K562 (cell line): ENCODE data around the gene NLGN2. TPM values are rescaled to one million over a fixed set of nuclear protein-coding genes. Genes with fewer than 3 reads are reported as not detected.

Experiments
- ATAC-seq: fragments of 200-7000 bp; cut with Tn5 transposase; 3 replicates; pipeline ENCODE4 v1.9.1; 2020; ENCODE audit warnings: moderate library complexity
- BruUV-seq: library from RNA; stranded (reverse); fragments of 400-500 nt; replicated peaks from 2 replicates; lab custom pipeline; 2021; lab: Mats Ljungman, UMichigan
- CTCF ChIA-PET: fragments of 300-600 bp; formaldehyde crosslinking; extraction: SDS; loops from one replicate; lab custom pipeline; 2021; ENCODE audit warnings: low intra/inter-chr PET ratio; lab: Yijun Ruan, JAX
- POLR2A ChIA-PET: fragments of 300-600, 350-650 bp; sonication (Branson Sonifier 250); formaldehyde crosslinking; extraction: SDS; loops from one replicate; lab custom pipeline; 2021; ENCODE audit warnings: antibody characterized with exemption, inconsistent platforms; lab: Yijun Ruan, JAX
- DNase-seq, 4 experiments: peaks; one replicate each; pipeline versions ENCODE4 v3.0.0 to v3.0.0-alpha.2; 2011 to 2018; ENCODE audit warnings: low spot score in 3 of 4, mixed read lengths in 3 of 4; ENCODE audit errors: extremely low read depth in 1 of 4
- FAIRE-seq: peaks from 2 replicates; lab custom pipeline; 2011; peaks lifted over from hg19 to GRCh38; lab: Jason Lieb, UNC
- H2AFZ ChIP-seq: 2 replicates; pipeline ENCODE4 v1.6.0; 2011; ENCODE audit warnings: low read depth, low read length, control low read depth, inconsistent platforms
- H3K27ac ChIP-seq: fragments of 200-600 bp; 3 replicates; pipeline ENCODE4 v1.8.0; 2011; ENCODE audit warnings: low read depth, mild to moderate bottlenecking, control low read depth, inconsistent platforms, low read length, moderate library complexity, mixed read lengths; ENCODE audit errors: extremely low read depth
- H3K27me3 ChIP-seq, 2 experiments: fragments of 300-600 bp in 1 of 2; 2 replicates in 1 of 2; 3 replicates in 1 of 2; pipeline versions ENCODE4 v1.6.0 to v1.8.0; 2011; ENCODE audit warnings: inconsistent platforms in 2 of 2, low read length in 2 of 2, mild to moderate bottlenecking in 1 of 2, mixed read lengths in 1 of 2, moderate library complexity in 1 of 2; ENCODE audit not compliant: control insufficient read depth in 2 of 2, insufficient read depth in 2 of 2
- H3K36me3 ChIP-seq: fragments of 300-600 bp; 3 replicates; pipeline ENCODE4 v1.8.0; 2011; ENCODE audit warnings: mild to moderate bottlenecking, low read length, inconsistent platforms; ENCODE audit not compliant: control insufficient read depth, insufficient read depth
- H3K4me1 ChIP-seq, 2 experiments: fragments of 200-600 bp in 1 of 2; replicated peaks in 1 of 2; 2 replicates in 1 of 2; 3 replicates in 1 of 2; pipeline versions ENCODE4 v1.5.1 to v1.8.0; 2011; ENCODE audit warnings: inconsistent platforms in 2 of 2, low read length in 2 of 2, mild to moderate bottlenecking in 1 of 2, mixed read lengths in 1 of 2, moderate library complexity in 1 of 2; ENCODE audit not compliant: control insufficient read depth in 2 of 2, insufficient read depth in 2 of 2
- H3K4me2 ChIP-seq: 2 replicates; pipeline ENCODE4 v1.6.1; 2011; ENCODE audit warnings: low read length, control low read depth, inconsistent platforms, mixed read lengths; ENCODE audit not compliant: insufficient read depth
- H3K4me3 ChIP-seq: fragments of 200-600 bp; sonication (generic), shearing (Covaris generic); 2 replicates; pipeline ENCODE4 v1.5.1; 2016; ENCODE audit warnings: control low read depth, inconsistent platforms
- H3K79me2 ChIP-seq: fragments of 200-600 bp; 3 replicates; pipeline ENCODE4 v1.8.0; 2011; ENCODE audit warnings: low read length, inconsistent platforms; ENCODE audit not compliant: control insufficient read depth, insufficient read depth
- H3K9ac ChIP-seq, 2 experiments: 2 replicates each; pipeline versions ENCODE4 v1.6.0 to v1.6.1; 2011; ENCODE audit warnings: low read depth in 2 of 2, low read length in 2 of 2, control low read depth in 1 of 2, inconsistent platforms in 1 of 2, mild to moderate bottlenecking in 1 of 2, mixed read lengths in 1 of 2; ENCODE audit not compliant: insufficient read depth in 1 of 2
- H3K9me1 ChIP-seq: one replicate; pipeline ENCODE4 v1.6.0; 2011; ENCODE audit warnings: inconsistent platforms, mild to moderate bottlenecking, low read length, moderate library complexity; ENCODE audit not compliant: control insufficient read depth, insufficient read depth
- H3K9me3 ChIP-seq: replicated peaks from 2 replicates; pipeline ENCODE4 v1.5.1; 2011; ENCODE audit warnings: low read depth, low read length, inconsistent platforms; ENCODE audit not compliant: control insufficient read depth, insufficient read depth
- H4K20me1 ChIP-seq: replicated peaks from 2 replicates; pipeline ENCODE4 v1.6.1; 2011; ENCODE audit warnings: low read length, inconsistent platforms, mixed read lengths; ENCODE audit not compliant: control insufficient read depth, insufficient read depth
- HDAC1 ChIP-seq, 2 experiments: fragments of 450-650 bp; IDR thresholded peaks; 2 replicates each; pipeline ENCODE4 v1.6.1; 2016 to 2017; ENCODE audit warnings: inconsistent platforms in 1 of 2, mild to moderate bottlenecking in 1 of 2, moderate library complexity in 1 of 2
- NFE2 ChIP-seq: IDR thresholded peaks from 2 replicates; pipeline ENCODE4 v1.6.1; 2014; ENCODE audit warnings: antibody characterized with exemption, low read depth
- RFX5 ChIP-seq: IDR thresholded peaks from 2 replicates; pipeline ENCODE4 v1.6.1; 2011; ENCODE audit warnings: low read depth, mild to moderate bottlenecking, improper control_type of control experiment, low read length
- SMAD3 ChIP-seq: fragments of 450-650 bp; formaldehyde crosslinking; conservative IDR thresholded peaks from 2 replicates; pipeline ENCODE4 v1.4.0; 2020; ENCODE audit warnings: mild to moderate bottlenecking
- WGBS: fragments of 100-300 bp; shearing (Covaris generic); methylation state at CpG from one replicate; pipeline ENCODE4 v1.1.6; 2016; ENCODE audit warnings: low coverage, mixed read lengths; ENCODE audit not compliant: insufficient coverage; ENCODE audit errors: missing lambda C conversion rate; 5-methylcytosine and 5-hydroxymethylcytosine counted together
- in situ Hi-C: fragments of 300-500 bp; cut with MboI; formaldehyde crosslinking; loops from 4 replicates; pipeline ENCODE4 v1.15.0; 2018; ENCODE audit warnings: inconsistent platforms, mixed read lengths
- intact Hi-C: fragments of 100-400 bp; cut with micrococcal nuclease; formaldehyde crosslinking; loops from 2 replicates; pipeline ENCODE4 v1.14.2; 2022
- polyA plus RNA-seq, 8 experiments: library from polyadenylated mRNA; depleted of rRNA in 4 of 8; stranded (reverse) in 5 of 8; unstranded in 3 of 8; fragments of >200 nt; fragmentation: Nextera tagmentation in 2 of 8; fragmentation: Illumina TruSeq in 1 of 8; extraction: Ambion mirVana in 2 of 8; extraction: Trizol in 1 of 8; gene quantifications; 2 replicates each; pipeline versions ENCODE4 v1.2.1 to v1.2.3, GENCODE V29; 2011 to 2014; ENCODE audit warnings: inconsistent platforms in 1 of 8, missing spikeins in 1 of 8
- total RNA-seq, 7 experiments: library from RNA; depleted of rRNA in 6 of 7; stranded (reverse); fragments of >200 nt in 6 of 7; fragmentation: Illumina TruSeq in 2 of 7; extraction: Trizol in 2 of 7; gene quantifications; 2 replicates each; pipeline versions ENCODE4 v1.2.1 to v1.2.3, GENCODE V29; 2011 to 2021; ENCODE audit warnings: low replicate concordance in 1 of 7
- TF ChIP-seq, protein P1 (sequence below), 2 experiments: fragments of 450-650 bp; formaldehyde crosslinking in 1 of 2; IDR thresholded peaks; 2 replicates each; pipeline versions ENCODE4 v1.4.0 to v1.6.1; 2014 to 2020; ENCODE audit warnings: mild to moderate bottlenecking in 2 of 2, borderline replicate concordance in 1 of 2, low read depth in 1 of 2
- TF ChIP-seq, protein P2 (sequence below): fragments of 450-650 bp; IDR thresholded peaks from 2 replicates; pipeline ENCODE4 v1.6.1; 2017; ENCODE audit warnings: mild to moderate bottlenecking, moderate library complexity

The NLGN2 gene
- total and polyA plus RNA-seq, 9 of the 15 experiments (the other 6 are each of a cell fraction or from before 2014, with no cell fraction given) = 0.11 to 7.8 (median 0.77) TPM

DNA sequence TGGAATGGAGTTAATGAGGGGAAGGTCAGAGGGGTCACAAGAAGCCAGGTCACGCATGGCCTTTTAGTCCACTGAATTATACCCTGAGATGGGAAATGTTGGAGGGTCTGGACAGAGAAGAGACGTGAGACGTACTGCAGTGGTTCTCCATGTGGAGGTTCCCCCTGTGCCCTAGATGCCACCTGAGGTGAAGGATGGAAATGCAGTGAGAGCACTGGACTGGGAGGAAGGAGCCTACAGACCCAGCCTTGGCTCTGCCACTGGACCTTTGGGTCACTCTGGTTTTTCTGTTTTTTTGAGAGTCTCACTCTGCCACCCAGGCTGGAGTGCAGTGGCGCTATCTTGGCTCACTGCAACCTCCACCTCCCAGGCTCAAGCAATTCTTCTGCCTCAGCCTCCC, 11.5 kb upstream of the NLGN2 start:
- ChIA-PET CTCF (no interaction called here), POLR2A (no interaction called here)
- 90% methylated on average over 2 of the region's 4 CpGs for WGBS
- Histone ChIP-seq H3K27me3 (no peaks in the 10 kb centered on the region), H4K20me1 (no peaks in the 10 kb centered on the region), H3K4me2 (no peak overlapping the region), H2AFZ (no peak overlapping the region), H3K9me3 (no peaks in the 10 kb centered on the region), H3K4me3 (no peak overlapping the region), H3K9ac (no peak overlapping the region), H3K79me2 (no peaks in the 10 kb centered on the region), H3K36me3 (no peaks in the 10 kb centered on the region; the same call in 2 of the 3 replicates), H3K9me1 (no peaks in the 10 kb centered on the region), H3K4me1 (peaks cover 3 to 29% of the 10 kb centered on the region in 2 experiments; a peak in 4 of 5 replicates), H3K27ac (no peak overlapping the region)
- BruUV-seq = no TSS peak
- FAIRE-seq (no peak), ATAC-seq (no peak), DNase-seq (no peak)
- TF ChIP-seq, protein P1, sequence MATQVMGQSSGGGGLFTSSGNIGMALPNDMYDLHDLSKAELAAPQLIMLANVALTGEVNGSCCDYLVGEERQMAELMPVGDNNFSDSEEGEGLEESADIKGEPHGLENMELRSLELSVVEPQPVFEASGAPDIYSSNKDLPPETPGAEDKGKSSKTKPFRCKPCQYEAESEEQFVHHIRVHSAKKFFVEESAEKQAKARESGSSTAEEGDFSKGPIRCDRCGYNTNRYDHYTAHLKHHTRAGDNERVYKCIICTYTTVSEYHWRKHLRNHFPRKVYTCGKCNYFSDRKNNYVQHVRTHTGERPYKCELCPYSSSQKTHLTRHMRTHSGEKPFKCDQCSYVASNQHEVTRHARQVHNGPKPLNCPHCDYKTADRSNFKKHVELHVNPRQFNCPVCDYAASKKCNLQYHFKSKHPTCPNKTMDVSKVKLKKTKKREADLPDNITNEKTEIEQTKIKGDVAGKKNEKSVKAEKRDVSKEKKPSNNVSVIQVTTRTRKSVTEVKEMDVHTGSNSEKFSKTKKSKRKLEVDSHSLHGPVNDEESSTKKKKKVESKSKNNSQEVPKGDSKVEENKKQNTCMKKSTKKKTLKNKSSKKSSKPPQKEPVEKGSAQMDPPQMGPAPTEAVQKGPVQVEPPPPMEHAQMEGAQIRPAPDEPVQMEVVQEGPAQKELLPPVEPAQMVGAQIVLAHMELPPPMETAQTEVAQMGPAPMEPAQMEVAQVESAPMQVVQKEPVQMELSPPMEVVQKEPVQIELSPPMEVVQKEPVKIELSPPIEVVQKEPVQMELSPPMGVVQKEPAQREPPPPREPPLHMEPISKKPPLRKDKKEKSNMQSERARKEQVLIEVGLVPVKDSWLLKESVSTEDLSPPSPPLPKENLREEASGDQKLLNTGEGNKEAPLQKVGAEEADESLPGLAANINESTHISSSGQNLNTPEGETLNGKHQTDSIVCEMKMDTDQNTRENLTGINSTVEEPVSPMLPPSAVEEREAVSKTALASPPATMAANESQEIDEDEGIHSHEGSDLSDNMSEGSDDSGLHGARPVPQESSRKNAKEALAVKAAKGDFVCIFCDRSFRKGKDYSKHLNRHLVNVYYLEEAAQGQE (IDR thresholded peaks at IDR 0.05; ENCODE audit: borderline replicate concordance) = no peak
- TF ChIP-seq, protein P1 (CRISPR knock-in tag; IDR thresholded peaks at IDR 0.05; ENCODE audit: low read depth) = no peak
- TF ChIP-seq, protein P2, sequence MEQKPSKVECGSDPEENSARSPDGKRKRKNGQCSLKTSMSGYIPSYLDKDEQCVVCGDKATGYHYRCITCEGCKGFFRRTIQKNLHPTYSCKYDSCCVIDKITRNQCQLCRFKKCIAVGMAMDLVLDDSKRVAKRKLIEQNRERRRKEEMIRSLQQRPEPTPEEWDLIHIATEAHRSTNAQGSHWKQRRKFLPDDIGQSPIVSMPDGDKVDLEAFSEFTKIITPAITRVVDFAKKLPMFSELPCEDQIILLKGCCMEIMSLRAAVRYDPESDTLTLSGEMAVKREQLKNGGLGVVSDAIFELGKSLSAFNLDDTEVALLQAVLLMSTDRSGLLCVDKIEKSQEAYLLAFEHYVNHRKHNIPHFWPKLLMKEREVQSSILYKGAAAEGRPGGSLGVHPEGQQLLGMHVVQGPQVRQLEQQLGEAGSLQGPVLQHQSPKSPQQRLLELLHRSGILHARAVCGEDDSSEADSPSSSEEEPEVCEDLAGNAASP = no peak
- TF ChIP-seq SMAD3 (CRISPR knock-in tag) (no peak), HDAC1 (IDR thresholded peaks at IDR 0.05) (no peak), RFX5 (no peak), NFE2 (no peak)
- in situ Hi-C loops (no loop called here), intact Hi-C loops (no loop called here)
